Nephron (organoid): ENCODE measurements around the gene PSMD9.
"Not testable (repeated sequence)": the region's sequence is repeated elsewhere in the genome, so short reads cannot be mapped to it uniquely, and the experiment has no call there.

Experiments used
- H3K27ac Mint-ChIP-seq, 3 experiments: 2 replicates each; pipeline ENCODE4 v1.8.0; 2020; ENCODE audit warnings: mixed read lengths in 3 of 3, mild to moderate bottlenecking in 2 of 3, moderate library complexity in 1 of 3
- H3K27me3 Mint-ChIP-seq: 2 replicates; pipeline ENCODE4 v1.8.0; 2021; ENCODE audit warnings: low read depth, mild to moderate bottlenecking, moderate library complexity, mixed read lengths
- H3K36me3 Mint-ChIP-seq: 2 replicates; pipeline ENCODE4 v1.8.0; 2020; ENCODE audit warnings: low read depth, mixed read lengths
- H3K4me1 Mint-ChIP-seq: 2 replicates; pipeline ENCODE4 v1.8.0; 2020; ENCODE audit warnings: mixed read lengths
- H3K4me3 Mint-ChIP-seq, 3 experiments: 2 replicates each; pipeline ENCODE4 v1.8.0; 2020; ENCODE audit warnings: mild to moderate bottlenecking in 3 of 3, mixed read lengths in 3 of 3, moderate library complexity in 2 of 3
- H3K9me3 Mint-ChIP-seq: 2 replicates; pipeline ENCODE4 v1.8.0; 2020; ENCODE audit warnings: mixed read lengths
- CTCF ChIP-seq, 3 experiments: fragments of 200-600 bp; sonication (generic); IDR thresholded peaks; one replicate each; pipeline ENCODE4 v1.5.0; 2021; ENCODE audit warnings: antibody characterized with exemption in 3 of 3; ENCODE audit not compliant: unreplicated experiment in 3 of 3

Gene PSMD9

GRCh38 chr12:121849211-121849610 lies 39.4 kb upstream of the PSMD9 start:
- H3K27ac Mint-ChIP-seq, result no peak overlapping the region
- TF ChIP-seq CTCF (IDR thresholded peaks at IDR 0.05; ENCODE audit: unreplicated experiment in 3 of 3), result no peak
- no peaks in the 10 kb centered on the region for H3K36me3 Mint-ChIP-seq
- no peaks in the 10 kb centered on the region for H3K27me3 Mint-ChIP-seq
- no peak overlapping the region for H3K4me3 Mint-ChIP-seq
- H3K4me1 Mint-ChIP-seq, result no peaks in the 10 kb centered on the region
- H3K9me3 Mint-ChIP-seq, result no peaks in the 10 kb centered on the region

DNA sequence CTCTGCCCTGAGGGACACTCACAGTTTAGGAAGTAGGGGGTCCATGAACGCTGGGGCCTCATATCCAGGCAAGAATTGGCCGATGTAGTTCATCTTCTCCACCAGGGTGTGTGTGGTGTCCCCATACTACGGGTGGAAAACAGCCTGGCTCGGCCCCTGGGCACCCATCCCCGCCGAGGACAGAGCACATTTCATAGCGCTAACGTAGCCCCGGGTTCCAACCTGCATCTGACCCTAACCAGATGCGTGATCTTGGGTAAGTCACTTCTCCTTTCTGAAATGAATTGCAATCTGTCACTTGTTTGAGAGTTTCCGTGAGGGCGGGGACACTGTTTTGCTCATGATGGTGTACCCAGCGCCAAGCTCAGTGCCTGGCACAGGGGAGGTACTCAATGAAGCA lies 38.9 kb upstream of the PSMD9 start:
- H3K27ac Mint-ChIP-seq, result no peak overlapping the region
- H3K27me3 Mint-ChIP-seq, result no peaks in the 10 kb centered on the region
- no peaks in the 10 kb centered on the region for H3K9me3 Mint-ChIP-seq
- H3K36me3 Mint-ChIP-seq, result no peaks in the 10 kb centered on the region
- H3K4me1 Mint-ChIP-seq, result no peaks in the 10 kb centered on the region
- TF ChIP-seq CTCF (IDR thresholded peaks at IDR 0.05; ENCODE audit: unreplicated experiment in 3 of 3), result no peak
- H3K4me3 Mint-ChIP-seq, result no peak overlapping the region

- not testable (repeated sequence) for H3K4me1 Mint-ChIP-seq, H3K9me3 Mint-ChIP-seq, H3K36me3 Mint-ChIP-seq, H3K27ac Mint-ChIP-seq, H3K27me3 Mint-ChIP-seq, H3K4me3 Mint-ChIP-seq
These were observed 36.2 kb upstream of the PSMD9 start for GRCh38 chr12:121852392-121852791.

GRCh38 chr12:121857322-121858246 lies 31.0 kb upstream of the PSMD9 start:
- Mint-ChIP-seq H3K27me3 (peaks cover 8% of the 10 kb centered on the region), H3K9me3 (no peaks in the 10 kb centered on the region), H3K4me1 (peaks cover 16% of the 10 kb centered on the region), H3K4me3 (peak overlapping the region in 1 of 3 experiments; percentile 23), H3K27ac (peak overlapping the region in 1 of 3 experiments; percentile 80), H3K36me3 (no peaks in the 10 kb centered on the region)
- TF ChIP-seq CTCF (IDR thresholded peaks at IDR 0.05; ENCODE audit: unreplicated experiment in 3 of 3), result no peak

- no peaks in the 10 kb centered on the region for H3K36me3 Mint-ChIP-seq
- H3K4me3 Mint-ChIP-seq, result no peak overlapping the region
- peaks cover 19% of the 10 kb centered on the region for H3K4me1 Mint-ChIP-seq
- no peaks in the 10 kb centered on the region for H3K9me3 Mint-ChIP-seq
- H3K27me3 Mint-ChIP-seq, result peaks cover 8% of the 10 kb centered on the region
- H3K27ac Mint-ChIP-seq, result peak overlapping the region in 1 of 3 experiments; percentile 4
- TF ChIP-seq CTCF (IDR thresholded peaks at IDR 0.05; ENCODE audit: unreplicated experiment in 3 of 3), result no peak
These were observed 30.3 kb upstream of the PSMD9 start for GRCh38 chr12:121858318-121858661.

GRCh38 chr12:121858662-121859572 lies 29.7 kb upstream of the PSMD9 start, which contains the start of gene HPD:
Gene HPD (minus strand): TSS chr12:121858859. CDS start chr12:121858823, 36 bp downstream.
- peaks cover 22% of the 10 kb centered on the region for H3K4me1 Mint-ChIP-seq
- H3K27ac Mint-ChIP-seq, result peak within 1 kb of the TSS; percentile 73 to 80 (median 78)
- H3K4me3 Mint-ChIP-seq, result peak within 1 kb of the TSS in 1 of 3 experiments; percentile 26
- no peaks in the 10 kb centered on the region for H3K9me3 Mint-ChIP-seq
- no peaks in the 10 kb centered on the region for H3K36me3 Mint-ChIP-seq
- no peak for TF ChIP-seq CTCF (IDR thresholded peaks at IDR 0.05; ENCODE audit: unreplicated experiment in 3 of 3)
- H3K27me3 Mint-ChIP-seq, result peaks cover 8% of the 10 kb centered on the region
